Spleen (tissue), 11 donors: ENCODE results near the gene EIF2S2. TPM values are rescaled to one million over a fixed set of nuclear protein-coding genes. Genes with fewer than 3 reads are reported as not detected.
A peak's percentile ranks its signal among the peaks of the same experiment; 100 is the strongest.

Experiments
- DNase-seq: peaks from one replicate; pipeline ENCODE4 v3.0.0-alpha.2; 2020
- H3K27ac ChIP-seq, 8 donors: fragments of 200-600 bp; sonication (generic) in 7 of 8; 1 replicate in 4 of 8; 2 replicates in 4 of 8; pipeline versions ENCODE4 v1.5.0 to v1.8.0; 2016 to 2021; ENCODE audit warnings: inconsistent platforms in 4 of 8, mild to moderate bottlenecking in 4 of 8, moderate library complexity in 1 of 8
- H3K27me3 ChIP-seq, 7 donors: fragments of 200-600 bp; sonication (generic) in 6 of 7; replicated peaks in 1 of 7; 1 replicate in 4 of 7; 2 replicates in 3 of 7; pipeline versions ENCODE4 v1.5.0 to v1.8.0; 2016 to 2021; ENCODE audit warnings: inconsistent platforms in 3 of 7, mild to moderate bottlenecking in 1 of 7
- H3K36me3 ChIP-seq, 6 donors: fragments of 200-600 bp; sonication (generic) in 5 of 6; 1 replicate in 4 of 6; 2 replicates in 2 of 6; pipeline versions ENCODE4 v1.5.0 to v1.8.0; 2016 to 2021; ENCODE audit warnings: inconsistent platforms in 2 of 6
- H3K4me1 ChIP-seq, 6 donors: fragments of 200-600 bp; sonication (generic) in 5 of 6; 1 replicate in 3 of 6; 2 replicates in 3 of 6; pipeline versions ENCODE4 v1.5.0 to v1.8.0; 2016 to 2021; ENCODE audit warnings: inconsistent platforms in 3 of 6
- H3K4me3 ChIP-seq, 8 donors: fragments of 200-600 bp; sonication (generic) in 7 of 8; 1 replicate in 4 of 8; 2 replicates in 4 of 8; pipeline versions ENCODE4 v1.5.0 to v1.8.0; 2016 to 2021; ENCODE audit warnings: inconsistent platforms in 4 of 8, mild to moderate bottlenecking in 4 of 8, moderate library complexity in 2 of 8
- H3K9me3 ChIP-seq, 8 donors: fragments of 200-600 bp; sonication (generic) in 7 of 8; 1 replicate in 4 of 8; 2 replicates in 4 of 8; pipeline versions ENCODE4 v1.5.0 to v1.8.0; 2016 to 2021; ENCODE audit warnings: inconsistent platforms in 4 of 8
- POLR2A ChIP-seq, 3 donors: fragments of 450-650 bp; IDR thresholded peaks; one replicate each; pipeline ENCODE4 v1.5.1; 2017; ENCODE audit warnings: antibody characterized with exemption in 3 of 3, mild to moderate bottlenecking in 1 of 3
- POLR2AphosphoS5 ChIP-seq, 3 donors: sonication (generic); formaldehyde crosslinking; IDR thresholded peaks; one replicate each; pipeline ENCODE4 v1.5.1; 2017; ENCODE audit warnings: antibody characterized with exemption in 3 of 3
- WGBS, 5 donors: extraction: QIAGEN DNeasy Blood & Tissue Kit in 3 of 5; methylation state at CpG; one replicate each; pipeline versions ENCODE4 v1.1.5 to v1.1.7; 2013 to 2018; 5-methylcytosine and 5-hydroxymethylcytosine counted together
- intact Hi-C: fragments of 100-400 bp; cut with DNase I; formaldehyde crosslinking; loops from one replicate; pipeline ENCODE4 v1.15.0; 2023; ENCODE audit warnings: low total_unique reads
- polyA plus RNA-seq, 3 donors: library from polyadenylated mRNA; stranded (reverse); fragments of 200-250 nt; gene quantifications; one replicate each; pipeline ENCODE4 v1.2.1, GENCODE V29; 2013
- total RNA-seq, 7 donors: library from RNA; depleted of rRNA in 3 of 7; stranded (reverse); fragments of >200 nt in 3 of 7; fragmentation: NEBNext Ultra II Directional in 4 of 7; extraction: Animal tissue kit (Norgen Biotek cat#: 25700) in 4 of 7; gene quantifications; one replicate each; pipeline versions ENCODE4 v1.1.0 to v1.2.1, GENCODE V29; 2016 to 2021
- TF ChIP-seq, protein P1 (sequence below), 11 experiments: fragments of 200-600 bp in 7 of 11; fragments of 450-650 bp in 4 of 11; sonication (generic) in 4 of 11; IDR thresholded peaks in 8 of 11; conservative IDR thresholded peaks in 3 of 11; 1 replicate in 7 of 11; 2 replicates in 4 of 11; pipeline versions ENCODE4 v1.4.0 to v1.8.0; 2016 to 2021; ENCODE audit warnings: antibody characterized with exemption in 11 of 11, inconsistent platforms in 4 of 11, mild to moderate bottlenecking in 1 of 11
- donor health status: healthy with polysubstance abuse.
- donor health status: DM: no; HTN: no; CAD: no; lungs with moderate emphysema.
- donor health status: DM: no; HTN: no; CAD: no.
- donor health status: Bipolar disorder and iron deficiency.
- donor health status: healthy.
- donor health status: DM: no; HTN: no; CAD: no.
- donor health status: DM: yes; HTN: yes; CAD: no.

Gene EIF2S2
- total and polyA plus RNA-seq, 10 donors = 30.0 to 45.3 (median 38.5) TPM

DNA sequence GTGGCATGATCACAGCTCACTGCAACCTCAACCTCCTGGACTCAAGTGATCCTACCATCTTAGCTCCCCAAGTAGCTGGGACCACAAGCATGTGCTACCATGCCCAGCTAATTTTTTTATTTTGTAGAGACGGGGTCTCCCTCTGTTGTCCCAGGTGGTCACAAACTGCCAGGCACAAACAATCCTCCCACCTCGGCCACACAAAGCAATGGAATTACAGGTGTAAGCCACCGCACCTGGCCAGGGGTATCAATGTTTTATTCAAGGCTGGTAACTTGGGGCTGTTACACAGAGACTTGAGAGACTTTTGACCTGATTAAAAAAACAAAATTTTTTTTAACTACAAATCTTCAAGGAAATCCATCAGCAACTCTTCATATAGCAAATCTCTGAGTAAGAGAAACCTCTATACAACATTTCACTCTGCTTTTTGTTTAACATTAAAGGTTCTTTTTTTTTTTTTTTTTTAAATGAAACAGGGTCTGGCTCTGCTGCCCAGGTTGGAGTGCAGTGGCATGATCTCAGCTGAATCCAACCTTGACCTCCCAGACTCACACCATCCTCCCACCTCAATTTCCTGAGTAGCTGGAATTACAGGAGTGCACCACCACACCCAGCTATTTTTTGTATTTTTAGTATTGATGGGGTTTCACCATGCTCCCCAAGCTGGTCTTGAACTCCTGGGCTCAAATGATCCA, 5.9 kb downstream of the EIF2S2 start:
- no peak for DNase-seq
- Histone ChIP-seq H3K4me3 (no peak overlapping the region), H3K36me3 (peaks cover 0 to 72% (median 50%) of the 10 kb centered on the region in 6 donors), H3K27me3 (no peaks in the 10 kb centered on the region), H3K4me1 (peaks cover 45 to 99% (median 73%) of the 10 kb centered on the region in 6 donors), H3K9me3 (no peaks in the 10 kb centered on the region), H3K27ac (no peak overlapping the region)
- intact Hi-C loops = no loop called here
- no peak for TF ChIP-seq POLR2AphosphoS5 (IDR thresholded peaks at IDR 0.05)
- TF ChIP-seq, protein P1, sequence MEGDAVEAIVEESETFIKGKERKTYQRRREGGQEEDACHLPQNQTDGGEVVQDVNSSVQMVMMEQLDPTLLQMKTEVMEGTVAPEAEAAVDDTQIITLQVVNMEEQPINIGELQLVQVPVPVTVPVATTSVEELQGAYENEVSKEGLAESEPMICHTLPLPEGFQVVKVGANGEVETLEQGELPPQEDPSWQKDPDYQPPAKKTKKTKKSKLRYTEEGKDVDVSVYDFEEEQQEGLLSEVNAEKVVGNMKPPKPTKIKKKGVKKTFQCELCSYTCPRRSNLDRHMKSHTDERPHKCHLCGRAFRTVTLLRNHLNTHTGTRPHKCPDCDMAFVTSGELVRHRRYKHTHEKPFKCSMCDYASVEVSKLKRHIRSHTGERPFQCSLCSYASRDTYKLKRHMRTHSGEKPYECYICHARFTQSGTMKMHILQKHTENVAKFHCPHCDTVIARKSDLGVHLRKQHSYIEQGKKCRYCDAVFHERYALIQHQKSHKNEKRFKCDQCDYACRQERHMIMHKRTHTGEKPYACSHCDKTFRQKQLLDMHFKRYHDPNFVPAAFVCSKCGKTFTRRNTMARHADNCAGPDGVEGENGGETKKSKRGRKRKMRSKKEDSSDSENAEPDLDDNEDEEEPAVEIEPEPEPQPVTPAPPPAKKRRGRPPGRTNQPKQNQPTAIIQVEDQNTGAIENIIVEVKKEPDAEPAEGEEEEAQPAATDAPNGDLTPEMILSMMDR (IDR thresholded peaks at IDR 0.05 in 8 of 11, conservative IDR thresholded peaks at IDR 0.05 in 3 of 11) = no peak
- TF ChIP-seq POLR2A (IDR thresholded peaks at IDR 0.05) = no peak
- WGBS, 5 donors = 93 to 98% (median 95%) methylated on average over 3 of the region's 3 CpGs

DNA sequence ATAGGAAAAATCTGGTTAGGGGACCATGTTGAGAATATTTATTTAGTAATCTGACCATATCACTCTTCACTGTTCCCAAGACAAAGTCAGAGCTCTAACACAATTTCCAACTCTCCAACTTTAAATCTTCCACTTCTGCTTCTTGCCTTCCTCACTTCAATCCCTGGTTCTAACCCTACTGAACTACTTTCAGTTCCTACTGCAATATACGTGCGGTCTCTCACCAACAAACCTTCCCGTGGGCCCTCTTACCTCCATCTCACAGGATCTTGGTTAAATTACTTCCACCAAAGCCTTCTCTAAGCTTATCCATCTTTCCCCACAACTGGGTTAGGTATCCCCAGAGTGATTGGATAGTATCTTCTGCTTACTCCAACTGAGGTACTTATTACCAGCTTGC, 8.0 kb downstream of the EIF2S2 start:
- Histone ChIP-seq H3K36me3 (peaks cover 0 to 88% (median 66%) of the 10 kb centered on the region in 6 donors), H3K9me3 (no peaks in the 10 kb centered on the region), H3K27me3 (no peaks in the 10 kb centered on the region), H3K27ac (peak overlapping the region in 1 of 8 donors; percentile 29), H3K4me1 (peaks cover 30 to 89% (median 53%) of the 10 kb centered on the region in 6 donors), H3K4me3 (no peak overlapping the region)
- no peak for TF ChIP-seq POLR2A (IDR thresholded peaks at IDR 0.05)
- no peak for TF ChIP-seq POLR2AphosphoS5 (IDR thresholded peaks at IDR 0.05)
- TF ChIP-seq, protein P1 (IDR thresholded peaks at IDR 0.05 in 8 of 11, conservative IDR thresholded peaks at IDR 0.05 in 3 of 11) = no peak
- 70 to 86% (median 73%) methylated on average over 3 of the region's 3 CpGs for WGBS, 5 donors
- no peak for DNase-seq
- intact Hi-C loops = no loop called here

DNA sequence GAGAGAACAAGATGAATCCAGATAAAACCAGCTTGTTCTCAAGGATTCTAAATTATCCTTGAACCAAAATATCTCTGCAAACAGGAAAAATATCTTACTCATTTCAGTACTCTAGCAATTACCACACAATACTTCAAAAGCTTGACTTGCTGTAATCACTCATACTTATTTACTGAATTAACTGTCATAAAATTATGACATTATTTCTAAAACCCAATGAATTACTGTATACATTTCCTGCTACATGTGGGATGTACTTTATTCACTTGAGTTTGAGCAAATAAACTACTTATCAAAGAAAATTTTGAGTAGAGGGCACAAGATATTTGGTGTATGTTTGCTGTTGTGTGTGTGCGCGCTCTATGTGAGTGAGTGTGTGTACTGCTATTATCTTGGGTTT, 9.7 kb downstream of the EIF2S2 start:
- peaks cover 2 to 97% (median 81%) of the 10 kb centered on the region in 6 donors for H3K36me3 ChIP-seq
- H3K9me3 ChIP-seq = no peaks in the 10 kb centered on the region
- H3K4me3 ChIP-seq = no peak overlapping the region
- peaks cover 19 to 72% (median 36%) of the 10 kb centered on the region in 6 donors for H3K4me1 ChIP-seq
- DNase-seq = no peak
- peak overlapping the region in 1 of 8 donors; percentile 10 for H3K27ac ChIP-seq
- WGBS, 5 donors = 93 to 100% (median 98%) methylated on average over 2 of the region's 2 CpGs
- H3K27me3 ChIP-seq = no peaks in the 10 kb centered on the region
- intact Hi-C loops = no loop called here
- no peak for TF ChIP-seq POLR2A (IDR thresholded peaks at IDR 0.05)
- TF ChIP-seq POLR2AphosphoS5 (IDR thresholded peaks at IDR 0.05) = no peak
- TF ChIP-seq, protein P1 (IDR thresholded peaks at IDR 0.05 in 8 of 11, conservative IDR thresholded peaks at IDR 0.05 in 3 of 11) = no peak

DNA sequence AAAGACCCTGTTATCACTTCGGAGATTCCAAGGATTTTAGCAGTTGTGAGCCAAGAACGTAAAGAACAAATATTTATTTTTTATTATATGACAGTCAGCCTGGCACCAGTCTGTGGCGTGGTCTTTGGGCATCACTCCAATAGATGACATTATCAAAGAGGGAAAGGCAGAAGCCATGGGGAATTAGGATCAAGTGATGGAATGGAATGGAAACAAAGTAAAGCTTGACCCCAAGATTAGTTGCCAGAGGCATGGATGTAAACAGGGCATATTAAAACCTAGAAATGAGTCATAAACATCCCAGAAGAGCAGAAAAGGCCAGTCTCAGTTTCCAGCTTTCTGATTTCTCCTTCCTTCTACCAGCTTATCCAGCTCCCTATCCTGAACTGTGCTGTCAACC, 11.5 kb downstream of the EIF2S2 start:
- no peak for TF ChIP-seq POLR2A (IDR thresholded peaks at IDR 0.05)
- TF ChIP-seq, protein P1 (IDR thresholded peaks at IDR 0.05 in 8 of 11, conservative IDR thresholded peaks at IDR 0.05 in 3 of 11) = no peak
- TF ChIP-seq POLR2AphosphoS5 (IDR thresholded peaks at IDR 0.05) = no peak
- intact Hi-C loops = no loop called here
- 87 to 92% (median 89%) methylated on average over 3 of the region's 3 CpGs for WGBS, 5 donors

More for the DNA sequence above, 11.5 kb downstream of the EIF2S2 start:
- no peak for DNase-seq
- H3K4me3 ChIP-seq = no peak overlapping the region
- peaks cover 2 to 100% (median 99%) of the 10 kb centered on the region in 6 donors for H3K36me3 ChIP-seq
- H3K4me1 ChIP-seq = peaks cover 8 to 54% (median 18%) of the 10 kb centered on the region in 6 donors
- H3K9me3 ChIP-seq = no peaks in the 10 kb centered on the region
- H3K27ac ChIP-seq = no peak overlapping the region
- no peaks in the 10 kb centered on the region for H3K27me3 ChIP-seq
